ENCODE data around the gene PLCB4.

PLCB4 gene

GRCh38 chr20:9109566-9109965 is 40.7 kb downstream of the PLCB4 start:
- Histone ChIP-seq H3K27me3 (replicated peaks) (no peaks in the 10 kb centered on the region), H3K27ac (no peak overlapping the region), H3K36me3 (replicated peaks) (no peaks in the 10 kb centered on the region), H3K4me3 (ENCODE audit: low read depth, low read length) (no peak overlapping the region)
- in situ Hi-C loops (cut with HindIII; ENCODE audit: low pct_ligation_motif_present, low sequenced_read_pairs) = no loop called here
- no peak for DNase-seq
- TF ChIP-seq, protein P1, sequence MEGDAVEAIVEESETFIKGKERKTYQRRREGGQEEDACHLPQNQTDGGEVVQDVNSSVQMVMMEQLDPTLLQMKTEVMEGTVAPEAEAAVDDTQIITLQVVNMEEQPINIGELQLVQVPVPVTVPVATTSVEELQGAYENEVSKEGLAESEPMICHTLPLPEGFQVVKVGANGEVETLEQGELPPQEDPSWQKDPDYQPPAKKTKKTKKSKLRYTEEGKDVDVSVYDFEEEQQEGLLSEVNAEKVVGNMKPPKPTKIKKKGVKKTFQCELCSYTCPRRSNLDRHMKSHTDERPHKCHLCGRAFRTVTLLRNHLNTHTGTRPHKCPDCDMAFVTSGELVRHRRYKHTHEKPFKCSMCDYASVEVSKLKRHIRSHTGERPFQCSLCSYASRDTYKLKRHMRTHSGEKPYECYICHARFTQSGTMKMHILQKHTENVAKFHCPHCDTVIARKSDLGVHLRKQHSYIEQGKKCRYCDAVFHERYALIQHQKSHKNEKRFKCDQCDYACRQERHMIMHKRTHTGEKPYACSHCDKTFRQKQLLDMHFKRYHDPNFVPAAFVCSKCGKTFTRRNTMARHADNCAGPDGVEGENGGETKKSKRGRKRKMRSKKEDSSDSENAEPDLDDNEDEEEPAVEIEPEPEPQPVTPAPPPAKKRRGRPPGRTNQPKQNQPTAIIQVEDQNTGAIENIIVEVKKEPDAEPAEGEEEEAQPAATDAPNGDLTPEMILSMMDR (IDR thresholded peaks at IDR 0.05; ENCODE audit: low read depth, low read length, missing control alignments) = no peak

- Histone ChIP-seq H3K27ac (no peak overlapping the region), H3K4me3 (ENCODE audit: low read depth, low read length) (no peak overlapping the region), H3K27me3 (replicated peaks) (no peaks in the 10 kb centered on the region), H3K36me3 (replicated peaks) (no peaks in the 10 kb centered on the region)
- TF ChIP-seq, protein P1 (IDR thresholded peaks at IDR 0.05; ENCODE audit: low read depth, low read length, missing control alignments) = no peak
- in situ Hi-C loops (cut with HindIII; ENCODE audit: low pct_ligation_motif_present, low sequenced_read_pairs) = no loop called here
- no peak for DNase-seq
Observed at GRCh38 chr20:9110365-9110764, 41.5 kb downstream of the PLCB4 start.

GRCh38 chr20:9110916-9111432 is 42.1 kb downstream of the PLCB4 start:
- Histone ChIP-seq H3K4me3 (ENCODE audit: low read depth, low read length) (no peak overlapping the region), H3K27ac (no peak overlapping the region), H3K27me3 (replicated peaks) (no peaks in the 10 kb centered on the region), H3K36me3 (replicated peaks) (no peaks in the 10 kb centered on the region)
- TF ChIP-seq, protein P1 (IDR thresholded peaks at IDR 0.05; ENCODE audit: low read depth, low read length, missing control alignments) = no peak
- in situ Hi-C loops (cut with HindIII; ENCODE audit: low pct_ligation_motif_present, low sequenced_read_pairs) = no loop called here
- DNase-seq = no peak

GRCh38 chr20:9112541-9113515 is 43.9 kb downstream of the PLCB4 start:
- Histone ChIP-seq H3K27me3 (replicated peaks) (no peaks in the 10 kb centered on the region), H3K27ac (no peak overlapping the region), H3K4me3 (ENCODE audit: low read depth, low read length) (no peak overlapping the region), H3K36me3 (replicated peaks) (no peaks in the 10 kb centered on the region)
- DNase-seq = peak; percentile 62
- in situ Hi-C loops (cut with HindIII; ENCODE audit: low pct_ligation_motif_present, low sequenced_read_pairs) = no loop called here
- TF ChIP-seq, protein P1 (IDR thresholded peaks at IDR 0.05; ENCODE audit: low read depth, low read length, missing control alignments) = no peak

GRCh38 chr20:9114709-9115108 is 45.8 kb downstream of the PLCB4 start:
- Histone ChIP-seq H3K36me3 (replicated peaks) (no peaks in the 10 kb centered on the region), H3K27ac (no peak overlapping the region), H3K27me3 (replicated peaks) (no peaks in the 10 kb centered on the region), H3K4me3 (ENCODE audit: low read depth, low read length) (no peak overlapping the region)
- no peak for DNase-seq
- TF ChIP-seq, protein P1 (IDR thresholded peaks at IDR 0.05; ENCODE audit: low read depth, low read length, missing control alignments) = no peak
- in situ Hi-C loops (cut with HindIII; ENCODE audit: low pct_ligation_motif_present, low sequenced_read_pairs) = no loop called here
